ENCODE results near the gene RADX.
"Not testable (repeated sequence)": the region's sequence is repeated elsewhere in the genome, so short reads cannot be mapped to it uniquely, and the experiment has no call there.

RADX gene

GRCh38 chrX:106611679-106612392 is at the start of gene RADX:
Gene RADX (plus strand): TSS chrX:106611978. CDS start chrX:106612081, 103 bp downstream.
- peak; percentile 30 for DNase-seq

GRCh38 chrX:106564986-106565385 is 46.8 kb upstream of the RADX start:
- DNase-seq, result no peak

GRCh38 chrX:106566362-106566761 is 45.4 kb upstream of the RADX start:
- DNase-seq, result no peak

- no peak for DNase-seq
These were observed 29.9 kb upstream of the RADX start for GRCh38 chrX:106581856-106582255.

GRCh38 chrX:106585478-106585877 is 26.3 kb upstream of the RADX start:
- no peak for DNase-seq

- DNase-seq, result no peak
These were observed 23.0 kb upstream of the RADX start for GRCh38 chrX:106588801-106589200.

GRCh38 chrX:106599411-106599810 is 12.4 kb upstream of the RADX start:
- no peak for DNase-seq

GRCh38 chrX:106606571-106606970 is 5.2 kb upstream of the RADX start:
- DNase-seq, result no peak

GRCh38 chrX:106608016-106608415 is 3.8 kb upstream of the RADX start:
- no peak for DNase-seq

GRCh38 chrX:106611317-106611678 is 480 bp upstream of the RADX start:
- DNase-seq, result no peak

GRCh38 chrX:106612393-106612763 is 600 bp downstream of the RADX start:
- DNase-seq, result peak; percentile 24

- DNase-seq, result no peak
These were observed 1.5 kb downstream of the RADX start for GRCh38 chrX:106613277-106613676.

- no peak for DNase-seq
These were observed 3.3 kb downstream of the RADX start for GRCh38 chrX:106615041-106615440.

- no peak for DNase-seq
These were observed 8.0 kb downstream of the RADX start for GRCh38 chrX:106619797-106620196.

- DNase-seq, result no peak
These were observed 10.1 kb downstream of the RADX start for GRCh38 chrX:106621836-106622235.

- DNase-seq, result no peak
These were observed 15.0 kb downstream of the RADX start for GRCh38 chrX:106626789-106627188.

GRCh38 chrX:106631615-106632014 is 19.8 kb downstream of the RADX start:
- DNase-seq, result no peak

- DNase-seq, result no peak
These were observed 38.0 kb downstream of the RADX start for GRCh38 chrX:106649523-106650428.

GRCh38 chrX:106653625-106654024 is 41.8 kb downstream of the RADX start:
- not testable (repeated sequence) for DNase-seq

- DNase-seq, result no peak
These were observed 58.9 kb downstream of the RADX start for GRCh38 chrX:106670631-106671030.

- DNase-seq, result no peak
These were observed 60.7 kb downstream of the RADX start for GRCh38 chrX:106672527-106672926.

- DNase-seq, result no peak
These were observed 68.9 kb downstream of the RADX start for GRCh38 chrX:106680716-106681115.

GRCh38 chrX:106684207-106684606 is 72.4 kb downstream of the RADX start:
- DNase-seq, result no peak

GRCh38 chrX:106692425-106693065 is 80.8 kb downstream of the RADX start:
- no peak for DNase-seq

All from SHP77 treated with DMSO at 0.1 percent for 48 hours (cell line).